Measurements from ENCODE around the gene SPEF2.

SPEF2 gene

GRCh38 chr5:35857606-35858205 is 240.0 kb downstream of the SPEF2 start:
- DNase-seq, result peak; percentile 88 to 96

DNA sequence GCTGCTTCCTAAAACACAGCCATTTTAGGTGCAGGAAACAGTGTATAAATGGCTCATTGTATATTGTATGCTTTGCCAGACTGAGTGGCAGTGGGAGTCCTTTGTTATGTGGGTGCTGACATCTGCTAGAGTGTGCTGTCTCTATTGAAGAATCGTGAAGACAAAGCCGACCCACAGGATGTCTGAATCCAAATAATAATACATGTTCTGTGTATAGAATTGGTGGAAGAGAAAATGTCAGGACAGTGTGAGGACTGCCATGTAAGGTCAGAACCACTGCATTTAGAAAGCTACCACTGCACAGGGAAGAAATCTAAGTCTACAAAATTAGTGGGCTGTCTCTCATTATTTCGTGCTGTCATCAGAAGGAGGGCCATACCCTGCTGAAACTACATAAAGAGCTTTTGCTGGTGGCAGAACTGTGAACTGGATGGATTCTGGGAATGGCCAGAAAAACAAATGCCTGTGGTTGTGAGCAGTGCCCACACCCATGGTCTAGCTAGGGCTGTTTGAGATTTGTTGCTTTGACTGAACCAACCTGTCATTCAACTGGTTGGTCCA is 241.5 kb downstream of the SPEF2 start:
- DNase-seq, result no peak

- no peak for DNase-seq
These were observed 243.0 kb downstream of the SPEF2 start for GRCh38 chr5:35860686-35861085.

DNA sequence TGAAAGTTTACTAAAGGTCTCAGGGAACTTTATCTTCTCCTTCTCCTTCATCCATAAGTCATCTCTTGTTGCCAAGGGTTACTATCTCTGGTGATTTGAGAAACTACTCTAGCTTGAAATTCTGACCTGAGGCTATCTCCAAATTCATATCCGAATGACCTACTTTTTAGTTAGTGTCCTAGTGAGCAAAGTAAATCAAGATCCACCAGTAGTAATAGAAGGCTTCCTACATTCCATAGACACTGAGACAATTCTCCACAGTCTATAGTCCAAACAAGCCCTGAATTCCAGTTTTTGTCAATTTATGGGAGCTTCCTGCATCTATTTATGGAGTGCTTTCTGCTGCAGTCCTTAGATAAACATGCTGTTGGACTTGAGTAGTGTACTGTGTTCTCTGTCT is 244.1 kb downstream of the SPEF2 start:
- DNase-seq, result no peak

DNA sequence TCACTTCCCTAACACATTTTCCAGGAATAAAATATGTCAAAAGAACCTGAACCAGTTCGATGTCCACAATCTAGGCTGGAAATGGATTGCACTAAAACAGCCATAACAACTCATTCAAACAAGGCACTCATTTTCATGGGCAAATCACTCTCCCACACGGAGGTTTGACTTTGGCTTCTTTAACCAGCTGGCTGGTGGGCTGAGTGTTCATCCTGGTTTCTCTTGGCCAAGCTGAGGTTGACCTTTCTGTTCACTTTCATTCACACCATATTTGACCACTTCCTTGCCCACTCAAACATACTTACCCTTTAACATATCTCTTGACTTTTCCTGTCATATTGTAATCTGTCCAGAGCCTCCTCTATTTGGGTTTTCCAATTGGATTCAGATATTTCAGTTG is 244.5 kb downstream of the SPEF2 start:
- no peak for DNase-seq

GRCh38 chr5:35863159-35863558 is 245.5 kb downstream of the SPEF2 start:
- peak in 1 of 2 donors; percentile 54 for DNase-seq

Measured in inflammatory macrophage treated with lipopolysaccharide for 1 hour (primary cell).